Measurements from ENCODE around the gene OR2AK2. TPM values are rescaled to one million over a fixed set of nuclear protein-coding genes. Genes with fewer than 3 reads are reported as not detected.

The OR2AK2 gene
- total and polyA plus RNA-seq, 4 donors: not detected

DNA sequence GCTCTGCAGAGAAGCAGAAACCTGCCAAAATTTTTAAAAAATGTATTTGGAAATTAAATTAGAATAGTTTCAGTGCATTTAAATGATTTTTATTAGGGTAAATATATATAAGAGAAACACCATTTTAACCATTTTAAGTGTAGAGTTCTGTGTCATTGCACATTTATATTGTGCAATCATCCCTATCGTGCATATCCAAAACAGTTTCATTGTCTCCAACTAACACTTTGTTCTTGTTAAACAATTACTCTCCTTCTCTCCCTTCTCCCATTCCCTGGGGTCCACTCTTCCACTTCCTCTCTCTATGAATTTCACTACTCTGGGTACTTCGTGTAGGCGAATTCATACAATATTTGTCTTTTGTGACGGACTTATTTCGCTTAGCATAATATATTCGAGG lies 22.4 kb upstream of the OR2AK2 start:
- Histone ChIP-seq H3K27me3 (ENCODE audit: control insufficient read depth in 1 of 2, insufficient read depth in 2 of 2, low read length in 1 of 2) (no peaks in the 10 kb centered on the region), H3K9me3 (ENCODE audit: control insufficient read depth, low read length) (no peaks in the 10 kb centered on the region), H3K36me3 (ENCODE audit: control insufficient read depth in 1 of 2, insufficient read depth in 2 of 2, low read length in 1 of 2) (no peaks in the 10 kb centered on the region), H3K4me1 (ENCODE audit: control insufficient read depth in 1 of 2, insufficient read depth in 2 of 2, low read length in 2 of 2) (no peaks in the 10 kb centered on the region), H3K27ac (ENCODE audit: low read depth in 1 of 2, low read length in 2 of 2) (no peak overlapping the region), H3K4me3 (ENCODE audit: low read length in 2 of 2) (no peak overlapping the region)
- DNase-seq (no peak), ATAC-seq (ENCODE audit: low FRiP score) (no peak)
- intact Hi-C loops (cut with DNase I): no loop called here
- 70 to 81% methylated on average over 6 of the region's 6 CpGs for WGBS, 2 donors

- H3K27ac ChIP-seq (ENCODE audit: low read depth in 1 of 2, low read length in 2 of 2): no peak within 1 kb of the TSS
- intact Hi-C loops (cut with DNase I): no loop called here
- WGBS, 2 donors: 79 to 83% methylated on average over 3 of the region's 3 CpGs
- DNase-seq (no peak), ATAC-seq (ENCODE audit: low FRiP score) (no peak)
- no peaks in the 10 kb centered on the region for H3K4me1 ChIP-seq (ENCODE audit: control insufficient read depth in 1 of 2, insufficient read depth in 2 of 2, low read length in 2 of 2)
- H3K9me3 ChIP-seq (ENCODE audit: control insufficient read depth, low read length): no peaks in the 10 kb centered on the region
- no peaks in the 10 kb centered on the region for H3K36me3 ChIP-seq (ENCODE audit: control insufficient read depth in 1 of 2, insufficient read depth in 2 of 2, low read length in 1 of 2)
- no peak within 1 kb of the TSS for H3K4me3 ChIP-seq (ENCODE audit: low read length in 2 of 2)
- H3K27me3 ChIP-seq (ENCODE audit: control insufficient read depth in 1 of 2, insufficient read depth in 2 of 2, low read length in 1 of 2): no peaks in the 10 kb centered on the region
These were observed 16.5 kb upstream of the OR2AK2 start, which contains the start of gene OR2L8 for GRCh38 chr1:247948558-247948957. TSS of gene OR2L8 (plus strand) at chr1:247948858. CDS start at chr1:247948858, 0 bp downstream.

- intact Hi-C loops (cut with DNase I): no loop called here
These were observed 11.6 kb upstream of the OR2AK2 start for GRCh38 chr1:247953408-247953807.

DNA sequence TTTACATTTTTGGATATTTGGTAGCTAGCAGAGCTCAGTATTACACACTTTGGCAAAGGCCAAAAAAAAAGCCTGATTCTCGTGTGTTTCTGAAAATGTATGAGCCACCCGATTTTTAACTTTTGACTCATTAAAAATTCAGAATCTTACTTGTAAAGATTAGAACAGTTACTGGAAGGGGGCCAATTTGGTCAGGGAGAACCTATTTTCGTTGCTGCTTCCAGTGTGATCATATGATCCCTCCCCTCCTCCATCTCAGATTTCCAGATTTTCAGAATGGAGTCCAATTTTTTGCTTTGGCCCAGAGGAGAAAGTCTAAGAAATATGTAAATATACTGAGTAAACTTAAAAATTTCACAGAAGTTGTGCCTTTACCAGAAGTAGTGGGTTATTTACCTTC lies 3.2 kb upstream of the OR2AK2 start:
- H3K9me3 ChIP-seq (ENCODE audit: control insufficient read depth, low read length): no peaks in the 10 kb centered on the region
- H3K27ac ChIP-seq (ENCODE audit: low read depth in 1 of 2, low read length in 2 of 2): no peak overlapping the region
- H3K36me3 ChIP-seq (ENCODE audit: control insufficient read depth in 1 of 2, insufficient read depth in 2 of 2, low read length in 1 of 2): no peaks in the 10 kb centered on the region
- ATAC-seq (ENCODE audit: low FRiP score) (no peak), DNase-seq (no peak)
- H3K27me3 ChIP-seq (ENCODE audit: control insufficient read depth in 1 of 2, insufficient read depth in 2 of 2, low read length in 1 of 2): no peaks in the 10 kb centered on the region
- intact Hi-C loops (cut with DNase I): no loop called here
- no peak overlapping the region for H3K4me3 ChIP-seq (ENCODE audit: low read length in 2 of 2)
- no peaks in the 10 kb centered on the region for H3K4me1 ChIP-seq (ENCODE audit: control insufficient read depth in 1 of 2, insufficient read depth in 2 of 2, low read length in 2 of 2)
- 28% methylated on average over 3 of the region's 3 CpGs for WGBS, 2 donors

More at GRCh38 chr1:247953408-247953807, 11.6 kb upstream of the OR2AK2 start:
- WGBS, 2 donors: 89 to 93% methylated on average over 1 of the region's 1 CpG
- DNase-seq: no peak
- no peak for ATAC-seq (ENCODE audit: low FRiP score)
- no peak overlapping the region for H3K27ac ChIP-seq (ENCODE audit: low read depth in 1 of 2, low read length in 2 of 2)
- no peaks in the 10 kb centered on the region for H3K27me3 ChIP-seq (ENCODE audit: control insufficient read depth in 1 of 2, insufficient read depth in 2 of 2, low read length in 1 of 2)
- H3K36me3 ChIP-seq (ENCODE audit: control insufficient read depth in 1 of 2, insufficient read depth in 2 of 2, low read length in 1 of 2): no peaks in the 10 kb centered on the region
- no peaks in the 10 kb centered on the region for H3K4me1 ChIP-seq (ENCODE audit: control insufficient read depth in 1 of 2, insufficient read depth in 2 of 2, low read length in 2 of 2)
- no peaks in the 10 kb centered on the region for H3K9me3 ChIP-seq (ENCODE audit: control insufficient read depth, low read length)
- no peak overlapping the region for H3K4me3 ChIP-seq (ENCODE audit: low read length in 2 of 2)

DNA sequence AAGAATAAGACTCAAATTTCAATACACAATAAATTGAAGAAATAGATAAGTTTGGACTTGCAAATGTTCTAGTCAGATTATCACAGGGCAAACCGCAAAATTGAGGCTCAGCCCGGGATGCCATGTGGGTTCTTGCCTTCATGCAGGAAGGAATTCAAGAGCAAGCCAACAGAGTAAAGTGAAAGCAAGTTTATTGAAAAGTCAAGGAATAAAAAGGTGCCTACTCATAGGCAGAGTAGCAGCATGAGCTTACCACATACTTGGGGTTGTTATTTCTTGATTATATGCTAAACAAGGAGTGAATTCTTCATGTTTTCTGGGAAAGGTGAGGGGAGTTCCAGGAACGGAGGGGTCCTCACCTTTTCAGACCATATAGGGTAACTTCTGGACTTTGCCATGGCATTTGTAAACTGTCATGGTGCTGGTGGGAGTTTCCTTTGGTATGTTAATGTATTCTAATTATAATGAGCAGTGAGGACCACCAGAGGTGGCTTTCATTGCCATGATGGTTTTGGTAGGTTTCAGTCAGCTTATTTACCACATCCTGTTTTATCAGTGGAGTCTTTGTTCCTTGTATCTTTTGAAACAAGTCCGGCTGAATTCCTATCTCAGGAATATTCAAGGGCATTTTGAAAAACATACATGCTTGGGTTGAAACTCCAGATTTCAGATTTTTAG lies 2.0 kb upstream of the OR2AK2 start:
- no peak overlapping the region for H3K27ac ChIP-seq (ENCODE audit: low read depth in 1 of 2, low read length in 2 of 2)
- no peak overlapping the region for H3K4me3 ChIP-seq (ENCODE audit: low read length in 2 of 2)
- H3K27me3 ChIP-seq (ENCODE audit: control insufficient read depth in 1 of 2, insufficient read depth in 2 of 2, low read length in 1 of 2): no peaks in the 10 kb centered on the region
- H3K36me3 ChIP-seq (ENCODE audit: control insufficient read depth in 1 of 2, insufficient read depth in 2 of 2, low read length in 1 of 2): no peaks in the 10 kb centered on the region
- no peaks in the 10 kb centered on the region for H3K4me1 ChIP-seq (ENCODE audit: control insufficient read depth in 1 of 2, insufficient read depth in 2 of 2, low read length in 2 of 2)
- ATAC-seq (ENCODE audit: low FRiP score) (no peak), DNase-seq (no peak)
- 67 to 72% methylated on average over 4 of the region's 4 CpGs for WGBS, 2 donors
- no peaks in the 10 kb centered on the region for H3K9me3 ChIP-seq (ENCODE audit: control insufficient read depth, low read length)
- intact Hi-C loops (cut with DNase I): no loop called here

DNA sequence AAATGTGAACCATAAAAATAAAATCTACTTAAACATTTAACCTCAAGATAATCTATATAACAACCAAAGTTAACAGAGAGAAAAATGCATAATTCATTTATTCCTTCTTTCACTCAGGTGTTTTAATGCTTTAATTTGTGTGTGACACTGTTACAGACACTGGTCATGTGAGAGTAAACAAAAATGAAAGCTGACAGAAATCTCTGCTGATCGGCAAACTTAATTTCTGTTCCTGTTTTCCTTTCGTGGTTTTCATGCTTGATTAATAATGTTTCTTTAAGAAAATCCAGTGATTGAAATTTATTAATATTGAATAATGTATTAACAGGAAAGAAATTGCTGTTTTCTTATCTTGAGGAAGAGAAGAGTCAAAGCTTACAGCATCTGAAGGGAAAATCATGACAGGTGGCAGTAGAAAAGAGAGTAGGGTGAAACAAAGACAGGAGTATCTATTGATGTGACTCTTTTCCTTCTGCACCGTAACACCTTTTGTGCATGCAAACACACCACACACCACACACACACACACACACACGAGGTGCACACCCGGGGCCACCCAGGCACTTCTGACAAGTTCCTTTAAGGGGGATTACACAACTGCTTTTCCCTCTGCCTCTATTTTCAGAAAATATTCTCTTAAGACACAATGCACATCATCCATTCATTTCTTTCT lies 1.6 kb downstream of the OR2AK2 start:
- Histone ChIP-seq H3K36me3 (ENCODE audit: control insufficient read depth in 1 of 2, insufficient read depth in 2 of 2, low read length in 1 of 2) (no peaks in the 10 kb centered on the region), H3K4me3 (ENCODE audit: low read length in 2 of 2) (no peak overlapping the region), H3K27me3 (ENCODE audit: control insufficient read depth in 1 of 2, insufficient read depth in 2 of 2, low read length in 1 of 2) (no peaks in the 10 kb centered on the region), H3K4me1 (ENCODE audit: control insufficient read depth in 1 of 2, insufficient read depth in 2 of 2, low read length in 2 of 2) (no peaks in the 10 kb centered on the region), H3K9me3 (ENCODE audit: control insufficient read depth, low read length) (peaks cover 2% of the 10 kb centered on the region), H3K27ac (ENCODE audit: low read depth in 1 of 2, low read length in 2 of 2) (no peak overlapping the region)
- 70 to 76% methylated on average over 5 of the region's 5 CpGs for WGBS, 2 donors
- intact Hi-C loops (cut with DNase I): no loop called here
- no peak for DNase-seq
- no peak for ATAC-seq (ENCODE audit: low FRiP score)

GRCh38 chr1:247992986-247993385 lies 28.0 kb downstream of the OR2AK2 start:
- DNase-seq (no peak), ATAC-seq (ENCODE audit: low FRiP score) (no peak)
- H3K27ac ChIP-seq (ENCODE audit: low read depth in 1 of 2, low read length in 2 of 2): no peak overlapping the region
- no peak overlapping the region for H3K4me3 ChIP-seq (ENCODE audit: low read length in 2 of 2)
- H3K27me3 ChIP-seq (ENCODE audit: control insufficient read depth in 1 of 2, insufficient read depth in 2 of 2, low read length in 1 of 2): no peaks in the 10 kb centered on the region
- WGBS, 2 donors: 52 to 70% methylated on average over 2 of the region's 2 CpGs
- H3K9me3 ChIP-seq (ENCODE audit: control insufficient read depth, low read length): peaks cover 1% of the 10 kb centered on the region
- intact Hi-C loops (cut with DNase I): no loop called here
- H3K4me1 ChIP-seq (ENCODE audit: control insufficient read depth in 1 of 2, insufficient read depth in 2 of 2, low read length in 2 of 2): no peaks in the 10 kb centered on the region
- no peaks in the 10 kb centered on the region for H3K36me3 ChIP-seq (ENCODE audit: control insufficient read depth in 1 of 2, insufficient read depth in 2 of 2, low read length in 1 of 2)

- H3K36me3 ChIP-seq (ENCODE audit: control insufficient read depth in 1 of 2, insufficient read depth in 2 of 2, low read length in 1 of 2): no peaks in the 10 kb centered on the region
- ATAC-seq (ENCODE audit: low FRiP score) (no peak), DNase-seq (no peak)
- intact Hi-C loops (cut with DNase I): no loop called here
- no peak overlapping the region for H3K4me3 ChIP-seq (ENCODE audit: low read length in 2 of 2)
- 35 to 52% methylated on average over 2 of the region's 2 CpGs for WGBS, 2 donors
- no peaks in the 10 kb centered on the region for H3K4me1 ChIP-seq (ENCODE audit: control insufficient read depth in 1 of 2, insufficient read depth in 2 of 2, low read length in 2 of 2)
- no peak overlapping the region for H3K27ac ChIP-seq (ENCODE audit: low read depth in 1 of 2, low read length in 2 of 2)
- H3K27me3 ChIP-seq (ENCODE audit: control insufficient read depth in 1 of 2, insufficient read depth in 2 of 2, low read length in 1 of 2): no peaks in the 10 kb centered on the region
- no peaks in the 10 kb centered on the region for H3K9me3 ChIP-seq (ENCODE audit: control insufficient read depth, low read length)
These were observed 33.8 kb downstream of the OR2AK2 start for GRCh38 chr1:247998811-247999210.

DNA sequence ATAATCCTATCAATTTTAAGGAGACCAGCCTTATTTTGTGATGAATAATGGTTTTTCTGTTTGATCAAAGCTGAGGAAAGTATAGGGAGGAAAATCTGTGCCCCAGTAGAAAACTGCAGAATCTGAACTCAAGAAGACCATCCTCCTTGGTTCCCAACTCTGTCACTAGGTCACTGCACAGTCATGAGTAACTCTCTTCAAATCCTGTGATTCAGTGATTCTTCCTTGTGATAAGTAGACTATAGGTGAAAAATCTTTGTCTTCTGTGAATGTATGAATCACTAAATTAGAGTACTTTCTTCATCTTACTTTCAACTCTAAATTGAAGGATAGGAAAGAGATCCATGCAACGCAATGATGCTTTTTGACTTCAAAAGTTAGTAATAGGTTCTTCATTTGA lies 35.1 kb downstream of the OR2AK2 start:
- ATAC-seq (ENCODE audit: low FRiP score) (no peak), DNase-seq (no peak)
- WGBS, 2 donors: 81 to 82% methylated on average over 1 of the region's 1 CpG
- Histone ChIP-seq H3K4me1 (ENCODE audit: control insufficient read depth in 1 of 2, insufficient read depth in 2 of 2, low read length in 2 of 2) (no peaks in the 10 kb centered on the region), H3K27ac (ENCODE audit: low read depth in 1 of 2, low read length in 2 of 2) (no peak overlapping the region), H3K9me3 (ENCODE audit: control insufficient read depth, low read length) (no peaks in the 10 kb centered on the region), H3K4me3 (ENCODE audit: low read length in 2 of 2) (no peak overlapping the region), H3K27me3 (ENCODE audit: control insufficient read depth in 1 of 2, insufficient read depth in 2 of 2, low read length in 1 of 2) (no peaks in the 10 kb centered on the region), H3K36me3 (ENCODE audit: control insufficient read depth in 1 of 2, insufficient read depth in 2 of 2, low read length in 1 of 2) (no peaks in the 10 kb centered on the region)
- intact Hi-C loops (cut with DNase I): no loop called here

All from aorta (tissue), 5 donors.